ENCODE data around the gene PKN2.
"Not testable (repeated sequence)": the region's sequence is repeated elsewhere in the genome, so short reads cannot be mapped to it uniquely, and the experiment has no call there.

Gene PKN2

DNA sequence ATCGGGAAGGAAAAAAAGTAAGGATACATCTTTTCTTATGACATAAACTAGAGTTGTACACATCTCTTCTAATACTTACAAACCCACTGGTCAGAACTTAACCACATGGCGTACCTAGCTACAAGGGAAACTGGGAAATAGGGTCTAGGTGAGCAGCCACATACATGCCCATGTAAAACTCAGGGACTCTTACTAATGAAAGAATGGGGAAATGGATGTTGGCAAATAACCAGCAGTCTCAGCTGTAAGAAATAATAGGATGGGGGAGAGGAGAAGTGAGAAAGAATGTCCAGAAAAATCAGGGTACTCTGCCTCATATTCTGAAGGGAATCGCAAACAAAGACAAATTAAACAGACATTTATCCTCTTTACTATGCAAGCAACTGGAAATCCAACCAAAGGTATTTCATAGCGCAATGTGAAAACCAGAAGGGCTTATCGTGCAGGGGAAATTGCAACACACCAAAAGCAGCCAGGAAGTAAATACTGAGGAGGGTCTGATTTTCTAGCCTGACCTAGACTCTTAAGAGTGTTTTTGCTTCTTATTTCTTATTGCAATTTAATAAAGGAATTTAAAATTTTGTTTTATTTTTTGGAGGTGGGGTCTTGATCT, 189.8 kb downstream of the PKN2 start:
- TF ChIP-seq, protein P1, sequence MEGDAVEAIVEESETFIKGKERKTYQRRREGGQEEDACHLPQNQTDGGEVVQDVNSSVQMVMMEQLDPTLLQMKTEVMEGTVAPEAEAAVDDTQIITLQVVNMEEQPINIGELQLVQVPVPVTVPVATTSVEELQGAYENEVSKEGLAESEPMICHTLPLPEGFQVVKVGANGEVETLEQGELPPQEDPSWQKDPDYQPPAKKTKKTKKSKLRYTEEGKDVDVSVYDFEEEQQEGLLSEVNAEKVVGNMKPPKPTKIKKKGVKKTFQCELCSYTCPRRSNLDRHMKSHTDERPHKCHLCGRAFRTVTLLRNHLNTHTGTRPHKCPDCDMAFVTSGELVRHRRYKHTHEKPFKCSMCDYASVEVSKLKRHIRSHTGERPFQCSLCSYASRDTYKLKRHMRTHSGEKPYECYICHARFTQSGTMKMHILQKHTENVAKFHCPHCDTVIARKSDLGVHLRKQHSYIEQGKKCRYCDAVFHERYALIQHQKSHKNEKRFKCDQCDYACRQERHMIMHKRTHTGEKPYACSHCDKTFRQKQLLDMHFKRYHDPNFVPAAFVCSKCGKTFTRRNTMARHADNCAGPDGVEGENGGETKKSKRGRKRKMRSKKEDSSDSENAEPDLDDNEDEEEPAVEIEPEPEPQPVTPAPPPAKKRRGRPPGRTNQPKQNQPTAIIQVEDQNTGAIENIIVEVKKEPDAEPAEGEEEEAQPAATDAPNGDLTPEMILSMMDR (conservative IDR thresholded peaks at IDR 0.05) = no peak
- no peak overlapping the region for H3K27ac ChIP-seq

DNA sequence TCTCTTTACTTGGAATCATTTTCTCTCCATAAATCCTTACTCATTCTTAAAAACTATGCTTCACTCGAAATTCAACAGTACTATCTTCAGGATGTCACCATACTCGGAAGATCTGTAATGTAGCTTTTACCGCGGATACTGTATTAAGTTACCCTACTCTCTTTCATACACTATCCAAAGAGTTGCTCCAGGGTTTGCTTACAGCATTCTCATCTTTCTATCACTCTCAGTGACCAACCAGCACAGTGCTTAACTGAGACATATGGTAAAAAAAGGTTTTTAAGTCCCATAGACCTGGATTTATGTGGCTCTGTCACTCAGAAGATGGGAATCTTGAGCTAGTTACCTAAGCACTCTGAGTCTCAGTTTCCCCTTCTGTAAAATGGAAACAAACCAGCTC, 191.5 kb downstream of the PKN2 start:
- TF ChIP-seq, protein P1 (conservative IDR thresholded peaks at IDR 0.05) = no peak
- H3K27ac ChIP-seq = no peak overlapping the region

DNA sequence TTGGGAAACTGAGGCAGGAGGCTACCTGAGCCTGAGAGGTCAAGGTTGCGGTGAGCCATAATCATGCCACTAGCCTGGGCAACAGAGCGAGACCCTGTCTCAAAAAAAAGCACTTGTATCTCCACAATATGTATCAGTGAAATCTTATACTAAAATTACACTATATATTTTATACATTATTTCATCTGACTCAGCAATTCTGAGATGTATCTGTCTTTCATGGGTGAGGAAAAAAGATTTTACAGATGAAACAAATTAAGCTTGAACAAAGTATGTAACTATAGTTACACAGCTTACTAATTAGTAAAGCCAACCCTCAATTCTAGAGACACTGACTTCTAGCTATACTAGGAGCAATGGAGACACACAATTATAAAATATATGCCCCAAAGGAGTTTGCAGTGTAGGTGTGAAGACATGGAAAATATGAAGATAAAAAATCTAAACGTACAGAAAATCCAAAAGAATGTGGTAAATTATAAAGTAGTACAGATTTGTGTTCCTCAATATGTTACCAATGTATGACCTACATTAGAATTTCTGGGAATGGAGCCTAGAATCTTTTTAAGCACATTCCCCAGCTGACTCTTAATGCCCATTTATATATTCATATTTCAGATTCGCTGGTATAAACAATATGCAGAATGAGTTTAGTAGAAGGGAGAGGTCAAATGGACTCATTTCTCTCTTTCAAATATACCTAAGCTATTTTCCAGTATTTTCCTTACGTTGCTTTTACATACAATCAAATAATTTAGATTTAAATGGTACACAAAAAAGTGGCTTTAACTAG, 192.7 kb downstream of the PKN2 start:
- TF ChIP-seq, protein P1 (conservative IDR thresholded peaks at IDR 0.05) = no peak
- no peak overlapping the region; the same call in 1 of the 2 replicates for H3K27ac ChIP-seq

DNA sequence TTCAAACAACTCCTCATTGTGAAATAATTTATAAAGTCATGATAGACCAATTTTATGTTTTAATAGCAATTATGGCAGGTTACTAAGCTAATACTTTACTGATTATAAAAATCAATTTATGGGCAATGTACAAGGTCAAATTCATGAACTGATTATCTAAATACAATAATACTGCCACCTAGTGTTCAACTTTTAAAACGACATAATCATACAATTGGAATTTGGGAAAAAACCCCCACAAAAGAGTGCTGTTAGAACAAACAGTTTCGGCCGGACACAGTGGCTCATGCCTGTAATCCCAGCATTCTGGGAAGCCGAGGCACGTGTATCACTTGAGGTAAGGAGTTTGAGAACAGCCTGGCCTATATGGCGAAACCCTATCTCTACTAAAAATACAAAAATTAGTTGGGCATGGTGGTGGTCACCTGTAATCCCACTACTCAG, 193.3 kb downstream of the PKN2 start:
- TF ChIP-seq, protein P1 (conservative IDR thresholded peaks at IDR 0.05) = peak; percentile 72
- peak overlapping the region; percentile 54; the same call in 1 of the 2 replicates for H3K27ac ChIP-seq

DNA sequence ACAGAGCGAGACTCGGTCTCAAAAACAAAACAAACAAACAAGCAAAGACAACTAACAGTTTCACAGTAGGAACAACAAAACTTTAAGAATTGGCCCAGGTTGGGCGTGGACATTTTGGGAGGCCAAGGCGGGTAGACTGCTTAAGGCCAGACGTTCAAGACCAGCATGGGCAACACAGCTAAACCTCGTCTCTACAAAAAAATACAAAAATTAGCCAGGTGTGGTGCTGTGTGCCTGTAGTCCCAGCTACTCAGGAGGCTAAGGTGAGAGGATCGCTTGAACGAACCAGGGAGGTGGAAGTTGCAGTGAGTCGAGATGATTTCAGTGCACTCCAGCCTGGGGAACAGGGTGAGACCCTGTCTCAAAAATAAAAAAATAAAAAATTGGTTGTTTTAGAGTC, 193.8 kb downstream of the PKN2 start:
- H3K27ac ChIP-seq = peak overlapping the region; percentile 54
- TF ChIP-seq, protein P1 (conservative IDR thresholded peaks at IDR 0.05) = no peak

DNA sequence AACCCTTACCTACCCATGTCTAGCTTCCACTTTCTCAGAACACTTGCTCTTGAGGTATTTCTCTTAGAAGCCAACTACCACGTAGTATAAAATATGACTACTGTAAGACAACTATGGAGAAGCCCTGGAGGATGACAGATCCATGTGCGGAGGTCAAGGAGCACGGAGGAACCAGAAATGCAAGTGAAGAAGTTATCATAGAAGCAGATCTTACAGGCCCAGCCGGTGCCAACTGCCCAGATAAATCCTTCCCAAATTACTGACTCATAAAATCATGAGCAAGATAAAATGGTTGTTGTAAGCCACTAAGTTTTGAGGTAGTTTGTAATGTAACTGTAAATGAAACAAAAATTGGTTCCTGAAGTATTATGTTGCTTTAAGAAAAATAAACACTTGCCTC, 194.7 kb downstream of the PKN2 start:
- H3K27ac ChIP-seq = peak overlapping the region; percentile 54
- TF ChIP-seq, protein P1 (conservative IDR thresholded peaks at IDR 0.05) = no peak

DNA sequence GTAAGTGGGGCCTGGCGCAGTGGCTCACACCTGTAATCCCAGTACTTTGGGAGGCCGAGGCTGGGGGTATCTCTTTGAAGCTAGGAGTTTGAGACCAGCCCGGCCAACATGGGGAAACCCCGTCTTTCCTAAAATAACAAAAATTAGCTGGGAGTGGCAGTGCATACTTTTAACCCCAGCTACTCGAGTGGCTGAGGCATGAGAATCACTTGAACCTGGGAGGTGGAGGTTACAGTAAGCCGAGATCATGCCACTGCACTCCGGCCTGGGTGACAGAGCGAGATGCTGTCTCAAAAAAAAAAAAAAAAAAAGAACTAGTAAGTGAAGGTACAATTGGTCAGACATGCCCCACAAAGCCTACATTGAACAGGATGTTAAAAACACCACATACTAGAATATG, 196.6 kb downstream of the PKN2 start:
- not testable (repeated sequence) for H3K27ac ChIP-seq

DNA sequence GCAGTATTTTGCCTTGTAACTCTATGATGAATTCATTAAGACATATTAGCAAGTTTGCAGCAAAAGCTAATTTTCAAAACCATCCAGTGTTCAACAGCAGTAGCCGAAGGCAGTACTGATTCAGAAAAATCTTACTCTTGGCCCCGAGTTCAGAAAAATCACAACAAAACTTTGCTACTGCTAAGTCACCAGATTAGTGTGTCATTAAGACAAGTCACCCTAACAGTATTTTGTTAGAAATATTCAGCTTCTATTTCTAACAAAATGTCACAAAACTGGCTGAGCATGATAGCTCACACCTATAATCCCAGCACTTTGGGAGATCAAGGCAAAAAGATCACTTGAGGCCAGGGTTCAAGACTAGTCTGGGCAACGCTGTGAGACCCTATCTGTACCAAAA, 199.1 kb downstream of the PKN2 start:
- TF ChIP-seq, protein P1 (conservative IDR thresholded peaks at IDR 0.05) = no peak
- no peak overlapping the region for H3K27ac ChIP-seq
